Bronchial epithelial cell (primary cell): ENCODE measurements around the gene SORCS2. TPM values are rescaled to one million over a fixed set of nuclear protein-coding genes. Genes with fewer than 3 reads are reported as not detected.

Source experiments
- DNase-seq: peaks from one replicate; pipeline ENCODE4 v3.0.0-alpha.2; 2010; ENCODE audit warnings: low read depth
- FAIRE-seq: peaks from 2 replicates; lab custom pipeline; 2011; peaks lifted over from hg19 to GRCh38; lab: Jason Lieb, UNC
- H3K27me3 ChIP-seq: 2 replicates; pipeline ENCODE4 v1.5.1; 2011; ENCODE audit warnings: low read length; ENCODE audit not compliant: control insufficient read depth, insufficient read depth
- H3K36me3 ChIP-seq: 2 replicates; pipeline ENCODE4 v1.5.1; 2011; ENCODE audit warnings: low read length; ENCODE audit not compliant: control insufficient read depth, insufficient read depth
- H3K4me3 ChIP-seq: 2 replicates; pipeline ENCODE4 v1.5.1; 2011; ENCODE audit warnings: mild to moderate bottlenecking, low read depth, low read length, control low read depth
- total RNA-seq: library from RNA; depleted of rRNA; stranded (reverse); fragments of >200 nt; gene quantifications from 2 replicates; pipeline ENCODE4 v1.2.1, GENCODE V29; 2014
- TF ChIP-seq, protein P1 (sequence below): IDR thresholded peaks from 2 replicates; pipeline ENCODE4 v1.5.1; 2011; ENCODE audit warnings: mild to moderate bottlenecking, moderate library complexity, low read length, control low read depth, inconsistent platforms; ENCODE audit not compliant: insufficient read depth, severe bottlenecking

The SORCS2 gene
- total RNA-seq, 1 donor from 2014 or later, result under 0.01 TPM

DNA sequence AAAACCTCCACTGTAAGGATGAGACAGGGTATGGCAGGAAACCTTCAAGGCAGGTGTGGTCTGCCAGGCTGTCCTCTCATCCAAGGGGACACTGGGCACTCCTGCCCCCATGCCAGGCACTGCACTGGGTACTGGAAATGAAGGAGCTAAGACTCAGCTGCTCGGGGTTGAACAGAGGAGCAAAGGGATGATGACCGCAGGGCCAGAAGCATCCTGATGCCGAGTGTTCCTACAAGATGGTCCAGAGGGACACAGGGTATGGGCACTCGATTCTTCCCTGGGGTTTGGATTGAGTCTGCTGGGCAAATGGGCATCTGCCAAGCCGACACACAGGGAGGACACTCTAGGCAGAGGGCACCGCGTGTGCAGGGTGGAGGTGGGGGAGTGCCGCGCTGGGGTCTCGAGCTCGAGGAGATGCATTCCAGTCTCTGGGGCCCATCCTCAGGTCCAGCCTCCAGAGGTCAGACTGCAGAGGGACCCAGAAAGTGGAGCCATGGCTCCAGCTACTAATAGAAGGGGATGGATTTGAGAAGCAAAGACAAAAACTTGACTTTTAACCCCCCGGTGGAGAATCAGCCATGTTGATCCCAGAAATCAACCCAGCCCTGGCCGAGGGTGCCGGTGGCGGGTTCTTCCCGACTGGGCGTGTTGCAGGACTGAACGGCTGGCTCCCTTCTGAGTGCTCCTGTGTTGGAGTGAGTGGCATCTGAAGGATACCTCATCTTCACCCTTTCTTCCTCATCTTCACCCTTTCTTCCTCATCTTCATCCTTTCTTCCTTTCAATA, 500.3 kb downstream of the SORCS2 start:
- no peaks in the 10 kb centered on the region for H3K27me3 ChIP-seq
- DNase-seq (no peak), FAIRE-seq (no peak)
- TF ChIP-seq, protein P1, sequence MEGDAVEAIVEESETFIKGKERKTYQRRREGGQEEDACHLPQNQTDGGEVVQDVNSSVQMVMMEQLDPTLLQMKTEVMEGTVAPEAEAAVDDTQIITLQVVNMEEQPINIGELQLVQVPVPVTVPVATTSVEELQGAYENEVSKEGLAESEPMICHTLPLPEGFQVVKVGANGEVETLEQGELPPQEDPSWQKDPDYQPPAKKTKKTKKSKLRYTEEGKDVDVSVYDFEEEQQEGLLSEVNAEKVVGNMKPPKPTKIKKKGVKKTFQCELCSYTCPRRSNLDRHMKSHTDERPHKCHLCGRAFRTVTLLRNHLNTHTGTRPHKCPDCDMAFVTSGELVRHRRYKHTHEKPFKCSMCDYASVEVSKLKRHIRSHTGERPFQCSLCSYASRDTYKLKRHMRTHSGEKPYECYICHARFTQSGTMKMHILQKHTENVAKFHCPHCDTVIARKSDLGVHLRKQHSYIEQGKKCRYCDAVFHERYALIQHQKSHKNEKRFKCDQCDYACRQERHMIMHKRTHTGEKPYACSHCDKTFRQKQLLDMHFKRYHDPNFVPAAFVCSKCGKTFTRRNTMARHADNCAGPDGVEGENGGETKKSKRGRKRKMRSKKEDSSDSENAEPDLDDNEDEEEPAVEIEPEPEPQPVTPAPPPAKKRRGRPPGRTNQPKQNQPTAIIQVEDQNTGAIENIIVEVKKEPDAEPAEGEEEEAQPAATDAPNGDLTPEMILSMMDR, result no peak
- no peak overlapping the region for H3K4me3 ChIP-seq
- no peaks in the 10 kb centered on the region for H3K36me3 ChIP-seq

DNA sequence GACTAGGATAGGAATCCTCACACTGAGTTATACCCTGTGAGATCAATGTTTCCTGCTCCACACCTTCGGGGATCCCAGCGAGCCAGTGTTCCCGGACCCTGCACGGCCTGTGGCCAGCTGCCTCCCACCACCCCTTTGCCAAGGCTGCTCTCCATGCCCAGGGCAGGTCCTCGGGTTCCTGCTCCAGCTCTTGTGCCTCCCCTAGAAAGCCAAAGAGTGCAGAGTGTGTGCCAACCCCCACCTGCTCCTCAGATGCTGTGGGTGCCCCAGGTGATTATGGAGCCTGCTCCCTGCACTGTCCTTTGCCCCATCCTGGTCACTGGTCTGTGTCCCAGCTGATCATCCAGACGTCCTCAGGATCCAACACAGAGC, 500.9 kb downstream of the SORCS2 start:
- Histone ChIP-seq H3K4me3 (no peak overlapping the region), H3K27me3 (no peaks in the 10 kb centered on the region), H3K36me3 (no peaks in the 10 kb centered on the region)
- DNase-seq, result no peak
- TF ChIP-seq, protein P1, result no peak
- peak; percentile 50 for FAIRE-seq

DNA sequence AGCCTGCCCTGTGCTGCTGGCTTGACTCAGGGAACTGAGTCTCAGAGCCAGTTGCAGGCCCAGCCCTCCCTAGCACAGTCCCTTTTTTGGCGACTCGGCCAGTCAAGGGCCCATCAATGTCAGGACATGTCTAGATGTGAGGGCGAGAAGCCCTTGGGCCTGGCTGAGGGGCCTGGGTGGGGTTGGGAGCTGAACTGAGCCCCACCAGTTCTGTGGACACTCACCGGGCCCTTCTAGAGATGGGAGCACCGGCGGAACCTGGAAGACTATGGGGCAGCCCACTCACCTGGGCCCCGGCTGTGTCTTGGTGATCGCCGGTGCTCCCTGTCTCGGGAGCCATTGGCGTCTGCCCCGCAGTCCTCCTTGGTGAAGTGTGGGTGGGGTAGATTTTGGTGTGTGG, 501.4 kb downstream of the SORCS2 start:
- Histone ChIP-seq H3K27me3 (no peaks in the 10 kb centered on the region), H3K4me3 (no peak overlapping the region), H3K36me3 (no peaks in the 10 kb centered on the region)
- TF ChIP-seq, protein P1, result no peak
- DNase-seq (no peak), FAIRE-seq (no peak)

DNA sequence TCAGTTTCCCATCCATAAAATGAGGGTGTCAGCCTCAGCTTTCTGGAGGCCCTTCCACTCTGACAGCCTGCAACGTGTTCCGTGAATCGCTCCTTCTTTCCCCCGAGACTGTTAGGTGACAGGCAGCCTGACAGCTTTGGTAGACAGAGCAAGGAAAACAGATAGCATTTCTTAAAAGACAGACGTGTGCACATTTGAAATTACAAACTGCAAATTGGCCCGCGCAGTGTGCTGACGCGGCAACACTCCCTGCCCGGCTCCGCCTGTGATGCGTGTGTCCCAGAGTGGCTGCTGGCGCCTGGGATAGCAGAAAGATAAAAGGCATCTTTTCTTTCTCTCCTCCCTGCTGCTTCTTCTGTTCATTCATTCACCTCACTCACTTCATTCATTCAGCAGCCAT, 502.0 kb downstream of the SORCS2 start:
- TF ChIP-seq, protein P1, result no peak
- DNase-seq (no peak), FAIRE-seq (no peak)
- Histone ChIP-seq H3K4me3 (no peak overlapping the region), H3K36me3 (no peaks in the 10 kb centered on the region), H3K27me3 (no peaks in the 10 kb centered on the region)

DNA sequence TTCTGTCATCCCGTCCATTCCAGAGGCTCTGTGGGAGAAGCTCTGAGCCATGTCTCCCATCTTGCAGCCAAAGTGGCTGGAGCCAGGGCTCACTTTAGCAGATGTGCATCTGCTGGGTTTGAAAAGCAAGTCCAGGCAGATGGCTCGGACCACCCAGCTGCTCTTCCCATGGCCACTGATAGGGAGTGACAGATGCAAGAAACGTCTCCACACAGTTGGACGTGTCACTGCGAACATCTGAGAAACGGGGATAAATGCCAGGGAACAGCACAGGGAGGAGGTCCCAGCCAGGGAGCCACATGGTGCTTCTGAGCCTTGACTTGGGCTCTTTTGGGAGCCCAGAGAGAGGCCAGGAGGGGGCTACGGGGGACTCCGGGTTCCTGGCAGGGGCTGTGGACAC, 505.0 kb downstream of the SORCS2 start:
- Histone ChIP-seq H3K36me3 (no peaks in the 10 kb centered on the region), H3K27me3 (no peaks in the 10 kb centered on the region), H3K4me3 (no peak overlapping the region)
- TF ChIP-seq, protein P1, result no peak
- FAIRE-seq (no peak), DNase-seq (no peak)

DNA sequence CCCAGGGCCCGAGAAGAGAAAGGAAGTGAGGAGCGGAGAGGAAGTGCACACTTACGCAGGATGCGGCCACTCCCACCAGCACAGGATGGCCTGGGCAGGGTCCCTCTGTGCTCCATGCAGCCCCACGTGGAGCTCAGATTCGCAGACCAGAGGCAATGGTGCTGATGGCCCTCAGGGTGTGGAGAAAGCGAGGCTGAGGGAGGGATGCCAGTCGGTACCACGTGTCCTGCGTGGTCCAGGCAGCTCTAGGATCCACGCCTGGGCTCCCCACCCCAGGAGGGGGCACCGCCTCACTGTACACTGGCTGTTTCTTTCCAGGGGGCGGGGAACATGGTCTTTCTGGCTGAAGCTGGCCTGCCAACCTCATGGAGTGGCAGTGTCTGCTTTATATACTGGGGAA, 505.5 kb downstream of the SORCS2 start:
- H3K36me3 ChIP-seq, result no peaks in the 10 kb centered on the region
- TF ChIP-seq, protein P1, result no peak
- DNase-seq, result no peak
- H3K4me3 ChIP-seq, result no peak overlapping the region
- no peak for FAIRE-seq
- no peaks in the 10 kb centered on the region for H3K27me3 ChIP-seq
